MM.1S (cell line): Measurements from ENCODE around the gene CACNA1G.

ENCODE experiments used
- DNase-seq: peaks from one replicate; pipeline ENCODE4 v3.0.0-alpha.2; 2015
- H2AFZ ChIP-seq: fragments of 300-600 bp; sonication (generic); 2 replicates; pipeline ENCODE4 v1.6.0; 2016; ENCODE audit warnings: antibody characterized with exemption, low read length
- H3F3A ChIP-seq: fragments of 300-600 bp; sonication (generic); 2 replicates; pipeline ENCODE4 v1.6.1; 2016; ENCODE audit warnings: mild to moderate bottlenecking, antibody characterized with exemption, low read length, moderate library complexity, mixed read lengths; ENCODE audit not compliant: insufficient read depth
- H3K27ac ChIP-seq: fragments of 300-600 bp; sonication (generic); 2 replicates; pipeline ENCODE4 v1.5.1; 2016; ENCODE audit warnings: mild to moderate bottlenecking, low read length
- H3K27me3 ChIP-seq: fragments of 300-600 bp; sonication (generic); replicated peaks from 2 replicates; pipeline ENCODE4 v1.6.0; 2016; ENCODE audit warnings: low read length; ENCODE audit not compliant: insufficient read depth
- H3K36me3 ChIP-seq: fragments of 300-600 bp; sonication (generic); replicated peaks from 2 replicates; pipeline ENCODE4 v1.6.1; 2016; ENCODE audit warnings: mild to moderate bottlenecking, low read length, mixed read lengths; ENCODE audit not compliant: insufficient read depth
- H3K4me1 ChIP-seq: fragments of 300-600 bp; sonication (generic); 2 replicates; pipeline ENCODE4 v1.6.1; 2016; ENCODE audit warnings: low read length, mixed read lengths
- H3K4me2 ChIP-seq: fragments of 300-600 bp; sonication (generic); 2 replicates; pipeline ENCODE4 v1.6.0; 2016; ENCODE audit warnings: low read depth, low read length
- H3K4me3 ChIP-seq: fragments of 300-600 bp; sonication (generic); 2 replicates; pipeline ENCODE4 v1.5.1; 2016; ENCODE audit warnings: low read length, mixed read lengths
- H3K79me2 ChIP-seq: fragments of 300-600 bp; sonication (generic); 2 replicates; pipeline ENCODE4 v1.6.1; 2016; ENCODE audit warnings: mixed run types, low read length, mixed read lengths
- H3K9ac ChIP-seq: fragments of 300-600 bp; sonication (generic); 2 replicates; pipeline ENCODE4 v1.6.1; 2016; ENCODE audit warnings: low read length, mixed read lengths
- H3K9me2 ChIP-seq: fragments of 300-600 bp; sonication (generic); replicated peaks from 2 replicates; pipeline ENCODE4 v1.6.1; 2016; ENCODE audit warnings: mild to moderate bottlenecking, low read length, mixed read lengths; ENCODE audit not compliant: insufficient read depth
- H3K9me3 ChIP-seq: fragments of 300-600 bp; sonication (generic); replicated peaks from 2 replicates; pipeline ENCODE4 v1.6.1; 2016; ENCODE audit warnings: mild to moderate bottlenecking, low read length, mixed read lengths; ENCODE audit not compliant: insufficient read depth
- H4K20me1 ChIP-seq: fragments of 300-600 bp; sonication (generic); 2 replicates; pipeline ENCODE4 v1.6.1; 2016; ENCODE audit warnings: mild to moderate bottlenecking, low read length, moderate library complexity, mixed read lengths; ENCODE audit not compliant: insufficient read depth
- EZH2 ChIP-seq: fragments of 300-600 bp; sonication (generic); optimal IDR thresholded peaks from 2 replicates; pipeline ENCODE3; 2017; ENCODE audit warnings: low read depth, mild to moderate bottlenecking, antibody characterized with exemption, low read length, mixed read lengths
- EZH2phosphoT487 ChIP-seq: fragments of 300-600 bp; sonication (generic); IDR thresholded peaks from 2 replicates; pipeline ENCODE4 v1.6.1; 2018; ENCODE audit warnings: antibody characterized with exemption, low read length
- TF ChIP-seq, protein P1 (sequence below): fragments of 300-600 bp; sonication (generic); IDR thresholded peaks from 2 replicates; pipeline ENCODE4 v1.5.1; 2016; ENCODE audit warnings: antibody characterized with exemption, low read length, mixed read lengths

CACNA1G gene

DNA sequence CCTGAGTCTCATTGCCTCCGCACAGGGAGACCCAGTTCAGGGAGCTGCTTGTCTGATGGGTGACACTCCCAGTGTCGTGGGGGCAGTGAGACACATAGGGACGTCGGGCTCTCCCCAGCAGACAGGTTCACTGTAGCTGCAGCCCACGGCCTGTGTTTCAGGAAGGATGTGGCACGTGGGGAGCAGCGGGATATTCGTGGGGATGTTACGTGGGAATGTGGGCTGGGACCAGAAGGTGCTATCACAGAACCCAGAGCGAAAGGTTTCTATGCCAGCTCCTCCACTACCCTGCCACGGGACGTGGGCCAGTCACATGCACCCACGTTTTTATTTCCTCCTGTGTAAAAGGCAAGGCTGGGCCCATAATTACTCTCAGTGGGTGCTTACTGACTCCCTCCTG lies 16.3 kb downstream of the CACNA1G start:
- H3K27me3 ChIP-seq, result peaks cover 100% of the 10 kb centered on the region
- DNase-seq, result no peak

DNA sequence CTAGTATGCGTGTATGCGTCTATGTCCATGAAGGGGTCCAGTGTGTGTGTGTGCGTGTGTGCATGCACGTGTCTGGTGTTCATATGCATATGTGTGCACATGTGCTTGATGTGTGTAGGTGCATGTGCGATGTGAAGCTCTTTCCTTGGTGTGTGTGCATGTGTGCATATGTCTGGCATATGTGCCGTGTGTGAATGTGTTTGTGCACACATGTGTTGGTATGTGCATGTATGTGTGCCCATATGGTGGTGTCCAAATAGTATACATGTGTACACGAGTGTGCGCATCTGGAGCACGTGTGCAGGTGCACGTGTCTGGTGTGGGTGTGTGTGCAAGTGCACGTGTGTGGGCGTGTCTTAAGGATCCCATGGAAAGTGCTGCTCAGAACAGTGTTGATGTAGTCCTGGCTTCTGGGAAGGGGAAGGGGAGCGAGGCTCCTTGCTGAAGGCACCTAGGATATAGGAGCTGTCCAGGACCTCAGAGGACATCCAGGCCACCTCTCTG lies 17.0 kb downstream of the CACNA1G start:
- no peak overlapping the region for H3K4me3 ChIP-seq
- DNase-seq, result no peak
- H3K27me3 ChIP-seq, result peaks cover 100% of the 10 kb centered on the region
- no peaks in the 10 kb centered on the region for H3K79me2 ChIP-seq
- no peak for TF ChIP-seq EZH2phosphoT487
- TF ChIP-seq, protein P1, sequence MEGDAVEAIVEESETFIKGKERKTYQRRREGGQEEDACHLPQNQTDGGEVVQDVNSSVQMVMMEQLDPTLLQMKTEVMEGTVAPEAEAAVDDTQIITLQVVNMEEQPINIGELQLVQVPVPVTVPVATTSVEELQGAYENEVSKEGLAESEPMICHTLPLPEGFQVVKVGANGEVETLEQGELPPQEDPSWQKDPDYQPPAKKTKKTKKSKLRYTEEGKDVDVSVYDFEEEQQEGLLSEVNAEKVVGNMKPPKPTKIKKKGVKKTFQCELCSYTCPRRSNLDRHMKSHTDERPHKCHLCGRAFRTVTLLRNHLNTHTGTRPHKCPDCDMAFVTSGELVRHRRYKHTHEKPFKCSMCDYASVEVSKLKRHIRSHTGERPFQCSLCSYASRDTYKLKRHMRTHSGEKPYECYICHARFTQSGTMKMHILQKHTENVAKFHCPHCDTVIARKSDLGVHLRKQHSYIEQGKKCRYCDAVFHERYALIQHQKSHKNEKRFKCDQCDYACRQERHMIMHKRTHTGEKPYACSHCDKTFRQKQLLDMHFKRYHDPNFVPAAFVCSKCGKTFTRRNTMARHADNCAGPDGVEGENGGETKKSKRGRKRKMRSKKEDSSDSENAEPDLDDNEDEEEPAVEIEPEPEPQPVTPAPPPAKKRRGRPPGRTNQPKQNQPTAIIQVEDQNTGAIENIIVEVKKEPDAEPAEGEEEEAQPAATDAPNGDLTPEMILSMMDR, result no peak
- TF ChIP-seq EZH2, result no peak
- H3K27ac ChIP-seq, result no peak overlapping the region
- H4K20me1 ChIP-seq, result no peaks in the 10 kb centered on the region
- no peak overlapping the region for H3K4me2 ChIP-seq
- H3K4me1 ChIP-seq, result no peaks in the 10 kb centered on the region
- no peaks in the 10 kb centered on the region for H3F3A ChIP-seq
- H2AFZ ChIP-seq, result no peak overlapping the region
- H3K9me2 ChIP-seq, result no peaks in the 10 kb centered on the region
- H3K36me3 ChIP-seq, result no peaks in the 10 kb centered on the region
- no peaks in the 10 kb centered on the region for H3K9me3 ChIP-seq
- no peak overlapping the region for H3K9ac ChIP-seq

More for the DNA sequence above, 16.3 kb downstream of the CACNA1G start:
- H3K36me3 ChIP-seq, result no peaks in the 10 kb centered on the region
- no peak overlapping the region for H3K27ac ChIP-seq
- H3K9ac ChIP-seq, result no peak overlapping the region
- no peak overlapping the region for H3K4me2 ChIP-seq
- H2AFZ ChIP-seq, result no peak overlapping the region
- H3K4me1 ChIP-seq, result no peaks in the 10 kb centered on the region
- no peaks in the 10 kb centered on the region for H3F3A ChIP-seq
- TF ChIP-seq EZH2phosphoT487, result no peak
- TF ChIP-seq, protein P1, result no peak
- no peak for TF ChIP-seq EZH2
- H4K20me1 ChIP-seq, result no peaks in the 10 kb centered on the region
- H3K9me2 ChIP-seq, result no peaks in the 10 kb centered on the region
- no peaks in the 10 kb centered on the region for H3K9me3 ChIP-seq
- no peak overlapping the region for H3K4me3 ChIP-seq
- H3K79me2 ChIP-seq, result no peaks in the 10 kb centered on the region

DNA sequence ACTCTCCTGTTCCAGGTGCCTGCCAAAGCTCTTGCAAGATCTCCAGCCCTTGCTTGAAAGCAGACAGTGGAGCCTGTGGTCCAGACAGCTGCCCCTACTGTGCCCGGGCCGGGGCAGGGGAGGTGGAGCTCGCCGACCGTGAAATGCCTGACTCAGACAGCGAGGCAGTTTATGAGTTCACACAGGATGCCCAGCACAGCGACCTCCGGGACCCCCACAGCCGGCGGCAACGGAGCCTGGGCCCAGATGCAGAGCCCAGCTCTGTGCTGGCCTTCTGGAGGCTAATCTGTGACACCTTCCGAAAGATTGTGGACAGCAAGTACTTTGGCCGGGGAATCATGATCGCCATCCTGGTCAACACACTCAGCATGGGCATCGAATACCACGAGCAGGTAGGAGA lies 17.7 kb downstream of the CACNA1G start:
- no peak overlapping the region for H3K4me3 ChIP-seq
- no peak for TF ChIP-seq EZH2
- TF ChIP-seq EZH2phosphoT487, result no peak
- TF ChIP-seq, protein P1, result no peak
- no peaks in the 10 kb centered on the region for H3K9me3 ChIP-seq
- no peak for DNase-seq
- peaks cover 100% of the 10 kb centered on the region for H3K27me3 ChIP-seq
- H3K9ac ChIP-seq, result no peak overlapping the region
- no peak overlapping the region for H2AFZ ChIP-seq
- no peaks in the 10 kb centered on the region for H3F3A ChIP-seq
- no peak overlapping the region for H3K27ac ChIP-seq
- H3K79me2 ChIP-seq, result no peaks in the 10 kb centered on the region
- H3K4me2 ChIP-seq, result no peak overlapping the region
- no peaks in the 10 kb centered on the region for H3K4me1 ChIP-seq
- no peaks in the 10 kb centered on the region for H4K20me1 ChIP-seq
- no peaks in the 10 kb centered on the region for H3K9me2 ChIP-seq
- H3K36me3 ChIP-seq, result no peaks in the 10 kb centered on the region
